Stimulated activated effector memory CD8-positive, alpha-beta T cell treated with anti-CD3 and anti-CD28 coated beads, Interleukin-12 subunit alpha, Interleukin-12 subunit beta, amount 100 ng/mL, for 72 hours (primary cell): Measurements from ENCODE around the gene CRIP2.
A peak's percentile ranks its signal among the peaks of the same experiment; 100 is the strongest.

Experiments used
- ATAC-seq: fragments of 150-1000 bp; cut with Tn5 transposase; 2 replicates; pipeline ENCODE4 v1.10.0; 2021
- DNase-seq, 2 donors: peaks; one replicate each; pipeline ENCODE4 v3.0.0; 2021 to 2022; ENCODE audit warnings: low spot score in 2 of 2
- H3K27ac Mint-ChIP-seq: one replicate; pipeline ENCODE4 v1.8.0; 2022; ENCODE audit warnings: mild to moderate bottlenecking, mixed read lengths
- H3K36me3 Mint-ChIP-seq: one replicate; pipeline ENCODE4 v1.8.0; 2022; ENCODE audit warnings: mild to moderate bottlenecking, mixed read lengths
- H3K4me1 Mint-ChIP-seq: one replicate; pipeline ENCODE4 v1.8.0; 2022; ENCODE audit warnings: mixed read lengths
- H3K4me3 Mint-ChIP-seq: one replicate; pipeline ENCODE4 v1.8.0; 2022; ENCODE audit warnings: mild to moderate bottlenecking, mixed read lengths
- H3K9me3 Mint-ChIP-seq: one replicate; pipeline ENCODE4 v1.8.0; 2022; ENCODE audit warnings: mixed read lengths

The CRIP2 gene

GRCh38 chr14:105450864-105451720 lies 23.5 kb upstream of the CRIP2 start:
- Mint-ChIP-seq H3K4me3 (no peak overlapping the region), H3K27ac (no peak overlapping the region), H3K36me3 (peaks cover 55% of the 10 kb centered on the region)

DNA sequence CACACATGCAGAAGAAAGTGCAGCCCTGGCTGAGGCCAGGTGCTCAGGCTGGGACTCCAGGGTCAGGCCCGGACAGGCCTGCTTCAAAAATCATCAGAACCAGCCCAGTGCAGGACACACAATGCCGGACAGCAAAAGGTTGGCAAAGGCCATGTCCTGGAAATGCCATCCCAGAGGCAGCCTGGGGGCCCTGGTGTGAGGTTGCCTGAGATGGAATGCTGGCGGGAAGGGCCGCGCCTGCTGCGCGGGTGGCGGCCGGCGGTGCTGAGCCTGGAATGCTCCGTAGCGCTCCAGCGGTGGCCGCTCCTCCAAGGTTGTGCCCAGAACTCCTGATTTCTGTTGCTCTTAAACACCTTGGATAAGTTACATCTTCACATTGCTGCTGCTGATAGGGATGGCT lies 21.7 kb upstream of the CRIP2 start:
- H3K4me3 Mint-ChIP-seq, result no peak overlapping the region
- peak overlapping the region; percentile 64 for H3K27ac Mint-ChIP-seq
- peaks cover 51% of the 10 kb centered on the region for H3K36me3 Mint-ChIP-seq
- ATAC-seq (no peak), DNase-seq (no peak)
- no peaks in the 10 kb centered on the region for H3K9me3 Mint-ChIP-seq
- peaks cover 5% of the 10 kb centered on the region for H3K4me1 Mint-ChIP-seq

More at GRCh38 chr14:105450864-105451720, 23.5 kb upstream of the CRIP2 start:
- H3K4me1 Mint-ChIP-seq, result peaks cover 5% of the 10 kb centered on the region
- no peaks in the 10 kb centered on the region for H3K9me3 Mint-ChIP-seq
- DNase-seq (no peak), ATAC-seq (no peak)

DNA sequence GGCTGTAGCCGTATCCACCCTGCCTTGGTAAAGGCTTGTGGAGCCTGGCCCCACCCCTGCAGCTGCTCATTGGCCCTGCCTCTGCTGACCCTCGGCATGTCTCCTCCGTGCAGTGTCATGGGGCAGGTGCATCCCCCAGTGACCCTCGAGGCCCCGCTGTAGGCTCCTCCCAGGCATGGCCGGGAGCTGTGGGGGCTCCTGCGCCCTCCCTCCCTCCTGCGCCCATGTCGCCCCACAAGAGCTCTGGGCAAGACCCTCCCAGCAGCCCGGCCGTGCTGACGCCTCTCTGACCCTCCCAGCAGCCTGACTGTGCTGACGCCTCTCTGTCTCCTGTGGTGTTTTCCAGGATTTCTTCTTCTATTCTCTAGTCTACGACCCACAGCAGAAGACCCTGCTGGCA lies 20.8 kb upstream of the CRIP2 start:
- DNase-seq (no peak), ATAC-seq (no peak)
- H3K36me3 Mint-ChIP-seq, result peaks cover 42% of the 10 kb centered on the region
- H3K9me3 Mint-ChIP-seq, result no peaks in the 10 kb centered on the region
- no peak overlapping the region for H3K4me3 Mint-ChIP-seq
- peaks cover 5% of the 10 kb centered on the region for H3K4me1 Mint-ChIP-seq
- H3K27ac Mint-ChIP-seq, result no peak overlapping the region

- H3K27ac Mint-ChIP-seq, result peak overlapping the region; percentile 84
- peaks cover 5% of the 10 kb centered on the region for H3K4me1 Mint-ChIP-seq
- DNase-seq (no peak), ATAC-seq (no peak)
- no peaks in the 10 kb centered on the region for H3K9me3 Mint-ChIP-seq
- H3K36me3 Mint-ChIP-seq, result peaks cover 42% of the 10 kb centered on the region
- no peak overlapping the region for H3K4me3 Mint-ChIP-seq
Observed at GRCh38 chr14:105455086-105455640, 19.5 kb upstream of the CRIP2 start.

DNA sequence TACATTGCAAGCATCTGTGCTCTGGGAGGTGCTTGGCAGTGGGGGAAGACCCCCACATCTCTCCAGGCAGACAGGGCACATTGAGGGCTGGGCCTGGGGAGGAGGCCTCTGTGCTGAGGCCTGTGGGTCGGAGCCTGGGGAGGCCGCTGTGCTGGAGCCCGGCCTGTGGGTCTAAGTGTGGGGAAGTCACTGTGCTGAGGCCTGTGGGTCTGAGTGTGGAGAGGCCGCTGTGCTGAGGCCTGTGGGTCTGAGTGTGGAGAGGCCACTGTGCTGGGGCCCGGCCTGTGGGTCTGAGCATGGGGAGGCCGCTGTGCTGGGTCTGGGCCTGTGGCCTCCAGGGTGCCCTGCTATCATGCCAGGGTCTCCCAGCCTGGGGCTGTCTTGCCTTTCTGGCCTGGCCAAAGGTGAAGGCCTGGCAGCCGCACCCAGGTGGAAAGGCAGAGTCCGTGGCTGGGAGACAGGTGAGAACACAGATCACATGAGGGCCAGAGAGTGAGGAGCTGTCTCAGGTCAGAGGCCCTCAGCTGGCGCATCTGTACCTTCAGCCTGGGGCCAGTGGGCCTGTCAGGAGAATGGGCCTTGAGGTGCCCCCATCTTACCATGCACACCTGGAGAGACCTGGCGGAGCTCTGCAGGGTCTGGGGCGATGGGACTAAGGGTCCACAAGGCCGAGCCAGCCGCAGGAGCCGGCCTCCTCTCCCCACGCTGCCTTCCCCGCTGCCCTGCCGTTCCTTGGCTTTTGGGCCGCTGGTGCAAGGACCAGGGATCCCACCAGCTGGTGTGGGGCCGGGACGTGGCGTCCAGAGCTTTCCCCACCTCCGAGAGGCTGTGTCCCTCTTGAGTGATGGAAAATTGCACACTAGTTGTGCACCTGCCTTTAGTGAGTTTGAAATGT lies 18.6 kb upstream of the CRIP2 start:
- Mint-ChIP-seq H3K9me3 (no peaks in the 10 kb centered on the region), H3K27ac (peak overlapping the region; percentile 84), H3K36me3 (peaks cover 47% of the 10 kb centered on the region), H3K4me1 (peaks cover 5% of the 10 kb centered on the region), H3K4me3 (no peak overlapping the region)
- DNase-seq, result no peak
- peak; percentile 9 for ATAC-seq

- Mint-ChIP-seq H3K4me3 (no peak overlapping the region), H3K9me3 (no peaks in the 10 kb centered on the region), H3K4me1 (peaks cover 5% of the 10 kb centered on the region), H3K36me3 (peaks cover 46% of the 10 kb centered on the region), H3K27ac (no peak overlapping the region)
- no peak for ATAC-seq
- no peak for DNase-seq
Observed at GRCh38 chr14:105456736-105457617, 17.6 kb upstream of the CRIP2 start.

- peaks cover 5% of the 10 kb centered on the region for H3K4me1 Mint-ChIP-seq
- H3K36me3 Mint-ChIP-seq, result peaks cover 38% of the 10 kb centered on the region
- DNase-seq, result no peak
- H3K27ac Mint-ChIP-seq, result no peak overlapping the region
- no peak for ATAC-seq
- no peak overlapping the region for H3K4me3 Mint-ChIP-seq
- H3K9me3 Mint-ChIP-seq, result no peaks in the 10 kb centered on the region
Observed at GRCh38 chr14:105458010-105458409, 16.6 kb upstream of the CRIP2 start.

- Mint-ChIP-seq H3K4me1 (peaks cover 5% of the 10 kb centered on the region), H3K4me3 (no peak overlapping the region), H3K9me3 (no peaks in the 10 kb centered on the region), H3K36me3 (peaks cover 38% of the 10 kb centered on the region), H3K27ac (no peak overlapping the region)
- DNase-seq, result no peak
- no peak for ATAC-seq
Observed at GRCh38 chr14:105458571-105458970, 16.1 kb upstream of the CRIP2 start.

DNA sequence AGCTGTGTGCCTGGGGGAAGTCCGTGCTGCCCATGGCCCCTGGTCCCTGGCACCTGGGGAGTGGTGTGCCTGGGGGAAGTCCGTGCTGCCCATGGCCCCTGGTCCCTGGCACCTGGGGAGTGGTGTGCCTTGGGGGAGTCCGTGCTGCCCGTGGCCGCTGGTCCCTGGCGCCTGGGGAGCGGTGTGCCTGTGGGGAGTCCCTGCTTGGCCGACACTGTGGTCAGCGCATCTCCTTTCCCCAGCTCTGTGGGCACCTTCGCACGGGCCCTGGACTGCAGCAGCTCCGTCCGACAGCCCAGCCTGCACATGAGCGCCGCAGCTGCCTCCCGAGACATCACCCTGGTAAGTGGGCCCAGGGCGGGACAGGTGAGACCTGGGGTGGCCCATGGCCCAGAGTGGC lies 14.5 kb upstream of the CRIP2 start:
- H3K36me3 Mint-ChIP-seq, result peaks cover 31% of the 10 kb centered on the region
- H3K27ac Mint-ChIP-seq, result no peak overlapping the region
- no peak overlapping the region for H3K4me3 Mint-ChIP-seq
- peaks cover 5% of the 10 kb centered on the region for H3K4me1 Mint-ChIP-seq
- no peaks in the 10 kb centered on the region for H3K9me3 Mint-ChIP-seq
- no peak for ATAC-seq
- no peak for DNase-seq

GRCh38 chr14:105460616-105461015 lies 14.0 kb upstream of the CRIP2 start:
- Mint-ChIP-seq H3K4me1 (peaks cover 1% of the 10 kb centered on the region), H3K27ac (no peak overlapping the region), H3K4me3 (no peak overlapping the region), H3K9me3 (no peaks in the 10 kb centered on the region), H3K36me3 (peaks cover 31% of the 10 kb centered on the region)
- no peak for ATAC-seq
- DNase-seq, result no peak

DNA sequence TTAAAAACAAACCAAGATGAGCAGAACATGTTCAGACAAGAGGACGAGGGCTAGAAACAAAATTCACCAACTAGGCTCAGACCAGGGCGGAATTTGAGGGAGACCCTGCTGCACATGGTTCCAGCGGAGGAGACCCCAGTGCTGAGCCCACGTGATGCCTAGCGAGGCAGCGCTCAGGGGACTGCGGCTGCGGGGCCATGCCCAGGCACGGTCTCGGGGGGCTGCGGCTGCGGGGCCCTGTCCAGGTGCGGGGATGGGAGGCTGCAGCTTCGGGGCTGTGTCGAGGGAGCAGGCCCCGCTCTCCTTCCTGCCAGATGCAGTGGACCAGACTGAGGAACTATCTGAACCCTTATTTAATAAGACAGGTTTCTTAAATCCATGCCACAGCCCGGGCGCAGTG lies 12.7 kb upstream of the CRIP2 start:
- Mint-ChIP-seq H3K4me3 (no peak overlapping the region), H3K4me1 (no peaks in the 10 kb centered on the region), H3K9me3 (no peaks in the 10 kb centered on the region), H3K36me3 (peaks cover 28% of the 10 kb centered on the region), H3K27ac (no peak overlapping the region)
- DNase-seq (no peak), ATAC-seq (no peak)

- Mint-ChIP-seq H3K36me3 (peaks cover 26% of the 10 kb centered on the region), H3K4me3 (no peak overlapping the region), H3K4me1 (no peaks in the 10 kb centered on the region), H3K27ac (no peak overlapping the region), H3K9me3 (no peaks in the 10 kb centered on the region)
- no peak for DNase-seq
- no peak for ATAC-seq
Observed at GRCh38 chr14:105464501-105464900, 10.1 kb upstream of the CRIP2 start.

GRCh38 chr14:105465209-105466031 lies 9.2 kb upstream of the CRIP2 start:
- no peak for ATAC-seq
- Mint-ChIP-seq H3K9me3 (no peaks in the 10 kb centered on the region), H3K4me1 (no peaks in the 10 kb centered on the region), H3K36me3 (peaks cover 25% of the 10 kb centered on the region), H3K27ac (no peak overlapping the region), H3K4me3 (no peak overlapping the region)
- no peak for DNase-seq
